RWPE1 (cell line): ENCODE data around the gene FLT3LG.

Source experiments
- CTCF ChIA-PET: fragments of 350-600 bp; sonication (Branson Sonifier 250); formaldehyde crosslinking; extraction: SDS; loops from one replicate; lab custom pipeline; 2021; lab: Yijun Ruan, JAX
- POLR2A ChIA-PET: fragments of 400-600 bp; formaldehyde crosslinking; extraction: SDS; loops from one replicate; lab custom pipeline; 2020; ENCODE audit warnings: antibody characterized with exemption; ENCODE audit not compliant: low non-redundant PET; lab: Yijun Ruan, JAX
- DNase-seq: peaks from one replicate; pipeline ENCODE4 v3.0.0; 2012; ENCODE audit warnings: low spot score
- H3K27ac ChIP-seq: fragments of 450-650 bp; 2 replicates; pipeline ENCODE4 v1.5.1; 2017
- CTCF ChIP-seq: fragments of 450-650 bp; conservative IDR thresholded peaks from 2 replicates; pipeline ENCODE4 v1.5.1; 2017; ENCODE audit warnings: low read depth, mild to moderate bottlenecking

Gene FLT3LG

GRCh38 chr19:49518033-49518432 is 44.0 kb downstream of the FLT3LG start:
- ChIA-PET CTCF (no interaction called here), POLR2A (no interaction called here)
- no peak overlapping the region for H3K27ac ChIP-seq
- no peak for DNase-seq
- TF ChIP-seq CTCF, result no peak

GRCh38 chr19:49520705-49521319 is 46.8 kb downstream of the FLT3LG start:
- TF ChIP-seq CTCF, result no peak
- ChIA-PET POLR2A (no interaction called here), CTCF (interaction anchor here (1.2 kb wide), 1 partner anchor 160 kb away, joined by 5 read pairs; no protein-coding TSS in a partner anchor)
- H3K27ac ChIP-seq, result peak overlapping the region; percentile 23; the same call in 1 of the 2 replicates
- no peak for DNase-seq

- no peak for DNase-seq
- no peak overlapping the region for H3K27ac ChIP-seq
- ChIA-PET CTCF (interaction anchor here (0.6 kb wide), 2 partner anchors 19 to 41 kb away, joined by 3 to 4 read pairs; no protein-coding TSS in a partner anchor), POLR2A (no interaction called here)
- TF ChIP-seq CTCF, result no peak
Observed at GRCh38 chr19:49524812-49525455, 50.9 kb downstream of the FLT3LG start.

GRCh38 chr19:49528211-49528771 is 54.3 kb downstream of the FLT3LG start:
- no peak for DNase-seq

GRCh38 chr19:49530708-49531107 is 56.7 kb downstream of the FLT3LG start:
- DNase-seq, result no peak
- no peak overlapping the region for H3K27ac ChIP-seq
- ChIA-PET CTCF (interaction anchor here (1.3 kb wide), 1 partner anchor 16 kb away, joined by 8 read pairs; no protein-coding TSS in a partner anchor), POLR2A (no interaction called here)
- no peak for TF ChIP-seq CTCF

More at GRCh38 chr19:49528211-49528771, 54.3 kb downstream of the FLT3LG start:
- POLR2A ChIA-PET, result no interaction called here
- TF ChIP-seq CTCF, result no peak
- CTCF ChIA-PET, result no interaction called here
- H3K27ac ChIP-seq, result no peak overlapping the region

GRCh38 chr19:49533551-49534488 is 59.8 kb downstream of the FLT3LG start:
- DNase-seq, result peak; percentile 73
- ChIA-PET CTCF (interaction anchor here (0.8 to 2.9 kb wide), 6 partner anchors 13 to 37 kb away, joined by 3 to 10 read pairs (median 4); no protein-coding TSS in a partner anchor), POLR2A (no interaction called here)
- peak overlapping the region; percentile 4; the same call in 1 of the 2 replicates for H3K27ac ChIP-seq
- peak; percentile 46 for TF ChIP-seq CTCF
